ENCODE results near the gene PLCL2.

- no peak for TF ChIP-seq CTCF (IDR thresholded peaks at IDR 0.05)
- no peak for TF ChIP-seq POLR2A (IDR thresholded peaks at IDR 0.05)
Observed at GRCh38 chr3:17074559-17074958, 189.8 kb downstream of the PLCL2 start.
